H1 (cell line): ENCODE results near the gene EEF1AKMT3.

ENCODE experiments used
- BCL11A ChIP-seq, 2 experiments: IDR thresholded peaks; one replicate each; pipeline ENCODE4 v1.6.1; 2011; ENCODE audit warnings: low read depth in 2 of 2, low read length in 2 of 2, mild to moderate bottlenecking in 2 of 2
- CREB1 ChIP-seq: IDR thresholded peaks from 2 replicates; pipeline ENCODE4 v1.6.1; 2012; ENCODE audit warnings: inconsistent platforms
- JUND ChIP-seq: IDR thresholded peaks from 2 replicates; pipeline ENCODE4 v1.6.1; 2011; ENCODE audit warnings: mild to moderate bottlenecking, improper control_type of control experiment, low read length
- POLR2A ChIP-seq, 2 experiments: IDR thresholded peaks; 1 replicate in 1 of 2; 2 replicates in 1 of 2; pipeline ENCODE4 v1.6.1; 2011; ENCODE audit warnings: low read depth in 2 of 2, low read length in 2 of 2, mild to moderate bottlenecking in 2 of 2; ENCODE audit errors: control extremely low read depth in 1 of 2
- RAD21 ChIP-seq, 2 experiments: IDR thresholded peaks in 1 of 2; conservative IDR thresholded peaks in 1 of 2; 2 replicates each; pipeline ENCODE4 v1.6.1; 2011; ENCODE audit warnings: low read depth in 2 of 2, low read length in 2 of 2, improper control_type of control experiment in 1 of 2, inconsistent platforms in 1 of 2, mild to moderate bottlenecking in 1 of 2, moderate library complexity in 1 of 2
- SP4 ChIP-seq: IDR thresholded peaks from 2 replicates; pipeline ENCODE4 v1.6.1; 2012; ENCODE audit warnings: low read length, inconsistent platforms
- SRF ChIP-seq: IDR thresholded peaks from 2 replicates; pipeline ENCODE4 v1.6.1; 2011; ENCODE audit warnings: mild to moderate bottlenecking, low read depth, low read length, moderate library complexity
- TBP ChIP-seq: IDR thresholded peaks from 2 replicates; pipeline ENCODE4 v1.6.1; 2011; ENCODE audit warnings: low read depth, low read length, improper control_type of control experiment
- TF ChIP-seq, protein P1 (sequence below), 3 experiments: IDR thresholded peaks; 1 replicate in 2 of 3; 2 replicates in 1 of 3; pipeline versions ENCODE4 v1.5.1 to v1.6.1; 2011; ENCODE audit warnings: low read length in 3 of 3, mild to moderate bottlenecking in 3 of 3, inconsistent platforms in 2 of 3, low read depth in 1 of 3, moderate library complexity in 1 of 3; ENCODE audit not compliant: insufficient read depth in 1 of 3; ENCODE audit errors: control extremely low read depth in 1 of 3

DNA sequence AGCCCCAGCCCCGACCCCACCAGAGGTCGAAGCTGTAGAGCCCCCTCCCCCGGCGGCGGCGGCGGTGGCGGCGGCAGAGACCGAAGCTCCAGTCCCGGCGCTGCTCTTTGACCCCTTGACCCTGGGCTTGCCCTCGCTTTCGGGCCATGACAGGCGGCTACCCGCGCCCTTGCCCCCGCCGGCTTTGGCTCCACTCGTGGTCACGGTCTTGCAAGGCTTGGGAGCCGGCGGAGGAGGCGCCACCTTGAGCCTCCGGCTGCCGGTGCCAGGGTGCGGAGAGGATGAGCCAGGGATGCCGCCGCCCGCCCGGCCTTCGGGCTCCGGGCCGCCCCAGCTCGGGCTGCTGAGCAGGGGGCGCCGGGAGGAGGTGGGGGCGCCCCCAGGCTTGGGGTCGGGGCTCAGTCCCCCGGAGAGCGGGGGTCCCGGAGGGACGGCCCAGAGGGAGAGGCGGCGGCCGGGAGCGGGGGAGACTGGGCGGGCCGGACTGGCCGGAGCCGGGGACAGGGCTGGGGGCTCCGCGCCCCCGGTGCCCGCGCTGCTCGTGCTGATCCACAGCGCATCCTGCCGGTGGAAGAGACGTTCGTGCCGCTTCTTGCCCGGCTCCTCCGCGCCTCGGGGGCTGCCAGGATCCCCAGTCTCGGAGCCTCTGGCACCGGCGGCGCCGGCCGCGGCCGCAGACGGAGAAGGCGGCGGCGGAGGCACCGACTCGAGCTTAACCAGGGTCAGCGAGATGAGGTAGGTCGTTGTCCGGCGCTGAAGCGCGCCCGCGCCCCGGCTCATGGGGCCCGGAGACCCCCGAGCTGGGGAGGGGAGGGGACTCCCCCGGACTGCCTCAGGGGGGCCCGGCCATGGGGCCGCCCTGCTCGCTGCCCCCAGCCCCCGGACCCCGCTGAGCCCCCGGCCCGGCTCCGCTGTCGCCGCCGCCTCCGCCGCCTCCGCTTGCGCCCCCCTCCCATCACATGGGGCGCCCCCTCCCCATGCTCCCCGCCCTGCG is 34.6 kb upstream of the EEF1AKMT3 start:
- TF ChIP-seq, protein P1, sequence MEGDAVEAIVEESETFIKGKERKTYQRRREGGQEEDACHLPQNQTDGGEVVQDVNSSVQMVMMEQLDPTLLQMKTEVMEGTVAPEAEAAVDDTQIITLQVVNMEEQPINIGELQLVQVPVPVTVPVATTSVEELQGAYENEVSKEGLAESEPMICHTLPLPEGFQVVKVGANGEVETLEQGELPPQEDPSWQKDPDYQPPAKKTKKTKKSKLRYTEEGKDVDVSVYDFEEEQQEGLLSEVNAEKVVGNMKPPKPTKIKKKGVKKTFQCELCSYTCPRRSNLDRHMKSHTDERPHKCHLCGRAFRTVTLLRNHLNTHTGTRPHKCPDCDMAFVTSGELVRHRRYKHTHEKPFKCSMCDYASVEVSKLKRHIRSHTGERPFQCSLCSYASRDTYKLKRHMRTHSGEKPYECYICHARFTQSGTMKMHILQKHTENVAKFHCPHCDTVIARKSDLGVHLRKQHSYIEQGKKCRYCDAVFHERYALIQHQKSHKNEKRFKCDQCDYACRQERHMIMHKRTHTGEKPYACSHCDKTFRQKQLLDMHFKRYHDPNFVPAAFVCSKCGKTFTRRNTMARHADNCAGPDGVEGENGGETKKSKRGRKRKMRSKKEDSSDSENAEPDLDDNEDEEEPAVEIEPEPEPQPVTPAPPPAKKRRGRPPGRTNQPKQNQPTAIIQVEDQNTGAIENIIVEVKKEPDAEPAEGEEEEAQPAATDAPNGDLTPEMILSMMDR (IDR thresholded peaks at IDR 0.05; ENCODE audit: control extremely low read depth in 1 of 3, insufficient read depth in 1 of 3, low read depth in 1 of 3, low read length in 3 of 3), result peak; percentile 26 to 41 (median 38)
- TF ChIP-seq SP4 (no peak), POLR2A (IDR thresholded peaks at IDR 0.05; ENCODE audit: control extremely low read depth in 1 of 2, low read depth in 2 of 2, low read length in 2 of 2) (no peak), RAD21 (IDR thresholded peaks at IDR 0.05 in 1 of 2, conservative IDR thresholded peaks at IDR 0.05 in 1 of 2; ENCODE audit: low read depth in 2 of 2, low read length in 2 of 2) (peak; percentile 17 to 33; a peak in 2 of 4 replicates), JUND (no peak), BCL11A (IDR thresholded peaks at IDR 0.05; ENCODE audit: low read depth in 2 of 2, low read length in 2 of 2) (no peak), TBP (no peak), SRF (no peak), CREB1 (no peak)
